ENCODE measurements around the gene SYCP2L. TPM values are rescaled to one million over a fixed set of nuclear protein-coding genes. Genes with fewer than 3 reads are reported as not detected.
"Not testable (repeated sequence)": the region's sequence is repeated elsewhere in the genome, so short reads cannot be mapped to it uniquely, and the experiment has no call there.

Gene SYCP2L
- total RNA-seq, 2 donors from 2014 or later, result 0.11 TPM; not detected in 1

DNA sequence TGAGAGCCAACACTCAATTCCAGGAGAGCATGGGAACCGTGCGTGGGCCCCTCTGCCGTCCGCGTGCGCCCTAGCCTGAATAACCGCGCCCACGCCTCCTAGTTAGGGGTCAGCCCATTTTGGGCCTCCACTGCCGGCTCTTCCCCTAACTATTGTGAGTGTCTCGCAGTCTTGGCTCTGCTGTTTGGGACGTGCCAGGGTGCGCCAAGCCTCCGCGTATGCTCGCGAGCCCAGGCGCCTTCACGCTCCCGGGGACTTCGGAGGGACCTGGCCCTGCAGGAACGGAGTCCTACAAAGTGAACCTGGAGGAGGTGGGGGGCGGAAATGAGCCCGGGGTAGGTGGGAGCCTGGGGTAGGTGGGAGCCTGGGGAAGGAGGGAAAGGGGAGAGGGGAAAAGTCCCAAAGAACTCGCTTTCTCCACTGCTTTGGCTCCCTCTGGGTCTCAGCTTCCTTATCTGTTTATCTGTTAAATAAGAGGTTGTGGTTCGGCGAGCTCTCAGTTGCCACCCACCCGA lies 4.1 kb upstream of the SYCP2L start:
- H3K9me3 ChIP-seq, result no peaks in the 10 kb centered on the region
- no peak overlapping the region for H3K27ac ChIP-seq
- no peak overlapping the region for H3K4me3 ChIP-seq
- H3K4me1 ChIP-seq, result no peaks in the 10 kb centered on the region
- peaks cover 37% of the 10 kb centered on the region for H3K27me3 ChIP-seq
- no peak for DNase-seq
- TF ChIP-seq, protein P1, sequence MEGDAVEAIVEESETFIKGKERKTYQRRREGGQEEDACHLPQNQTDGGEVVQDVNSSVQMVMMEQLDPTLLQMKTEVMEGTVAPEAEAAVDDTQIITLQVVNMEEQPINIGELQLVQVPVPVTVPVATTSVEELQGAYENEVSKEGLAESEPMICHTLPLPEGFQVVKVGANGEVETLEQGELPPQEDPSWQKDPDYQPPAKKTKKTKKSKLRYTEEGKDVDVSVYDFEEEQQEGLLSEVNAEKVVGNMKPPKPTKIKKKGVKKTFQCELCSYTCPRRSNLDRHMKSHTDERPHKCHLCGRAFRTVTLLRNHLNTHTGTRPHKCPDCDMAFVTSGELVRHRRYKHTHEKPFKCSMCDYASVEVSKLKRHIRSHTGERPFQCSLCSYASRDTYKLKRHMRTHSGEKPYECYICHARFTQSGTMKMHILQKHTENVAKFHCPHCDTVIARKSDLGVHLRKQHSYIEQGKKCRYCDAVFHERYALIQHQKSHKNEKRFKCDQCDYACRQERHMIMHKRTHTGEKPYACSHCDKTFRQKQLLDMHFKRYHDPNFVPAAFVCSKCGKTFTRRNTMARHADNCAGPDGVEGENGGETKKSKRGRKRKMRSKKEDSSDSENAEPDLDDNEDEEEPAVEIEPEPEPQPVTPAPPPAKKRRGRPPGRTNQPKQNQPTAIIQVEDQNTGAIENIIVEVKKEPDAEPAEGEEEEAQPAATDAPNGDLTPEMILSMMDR (IDR thresholded peaks at IDR 0.05), result no peak
- intact Hi-C loops (cut with DNase I), result no loop called here
- no peak overlapping the region for H3K9ac ChIP-seq (ENCODE audit: low read depth in 2 of 2, low read length in 2 of 2)
- H3K36me3 ChIP-seq, result no peaks in the 10 kb centered on the region

DNA sequence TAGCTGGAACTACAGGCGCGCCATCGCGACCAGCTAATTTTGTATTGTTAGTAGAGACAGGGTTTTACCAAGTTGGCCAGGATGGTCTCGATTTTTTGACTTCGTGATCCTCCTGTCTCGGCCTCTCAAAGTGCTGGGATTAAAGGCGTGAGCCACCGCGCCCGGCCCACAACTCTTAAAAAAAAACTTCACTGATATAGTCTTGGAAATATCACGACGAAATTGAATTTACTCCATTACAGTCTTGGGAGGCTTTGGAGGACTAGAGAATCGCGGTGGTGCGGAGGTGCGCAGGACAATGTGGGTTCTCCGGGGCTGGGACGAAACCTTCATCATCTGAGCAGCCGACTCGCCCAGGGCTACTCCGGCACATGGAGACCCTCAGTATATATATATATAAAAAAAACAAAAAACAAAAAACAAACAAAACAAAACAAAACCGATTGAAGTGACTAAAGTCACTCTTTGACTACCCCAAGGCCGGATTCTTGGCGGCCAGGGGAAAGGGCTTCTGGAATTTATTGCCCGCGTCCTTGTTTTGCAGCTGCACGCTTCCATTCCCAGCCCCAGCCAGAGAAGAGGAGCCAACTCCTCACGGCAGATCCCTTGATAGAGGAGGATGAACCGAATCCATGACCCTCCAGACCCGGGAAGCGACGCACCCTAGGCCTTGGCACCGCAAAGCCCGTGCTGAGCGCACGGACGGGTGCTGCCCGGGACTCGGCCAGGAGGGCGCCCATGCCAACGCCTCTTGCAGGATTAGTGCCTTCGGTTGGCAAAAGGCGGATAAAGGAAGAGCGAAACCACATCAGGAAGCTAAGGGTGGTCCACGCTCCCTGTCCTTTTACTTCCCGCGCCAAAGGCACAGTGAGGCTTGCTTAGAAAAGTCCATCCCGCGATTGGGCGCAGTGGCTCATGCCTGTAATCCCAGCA lies 3.3 kb upstream of the SYCP2L start:
- Histone ChIP-seq H3K9ac (ENCODE audit: low read depth in 2 of 2, low read length in 2 of 2) (no peak overlapping the region), H3K9me3 (no peaks in the 10 kb centered on the region), H3K36me3 (no peaks in the 10 kb centered on the region), H3K4me3 (no peak overlapping the region), H3K4me1 (no peaks in the 10 kb centered on the region), H3K27ac (no peak overlapping the region), H3K27me3 (peaks cover 37% of the 10 kb centered on the region)
- intact Hi-C loops (cut with DNase I), result no loop called here
- TF ChIP-seq, protein P1 (IDR thresholded peaks at IDR 0.05), result no peak
- DNase-seq, result no peak

DNA sequence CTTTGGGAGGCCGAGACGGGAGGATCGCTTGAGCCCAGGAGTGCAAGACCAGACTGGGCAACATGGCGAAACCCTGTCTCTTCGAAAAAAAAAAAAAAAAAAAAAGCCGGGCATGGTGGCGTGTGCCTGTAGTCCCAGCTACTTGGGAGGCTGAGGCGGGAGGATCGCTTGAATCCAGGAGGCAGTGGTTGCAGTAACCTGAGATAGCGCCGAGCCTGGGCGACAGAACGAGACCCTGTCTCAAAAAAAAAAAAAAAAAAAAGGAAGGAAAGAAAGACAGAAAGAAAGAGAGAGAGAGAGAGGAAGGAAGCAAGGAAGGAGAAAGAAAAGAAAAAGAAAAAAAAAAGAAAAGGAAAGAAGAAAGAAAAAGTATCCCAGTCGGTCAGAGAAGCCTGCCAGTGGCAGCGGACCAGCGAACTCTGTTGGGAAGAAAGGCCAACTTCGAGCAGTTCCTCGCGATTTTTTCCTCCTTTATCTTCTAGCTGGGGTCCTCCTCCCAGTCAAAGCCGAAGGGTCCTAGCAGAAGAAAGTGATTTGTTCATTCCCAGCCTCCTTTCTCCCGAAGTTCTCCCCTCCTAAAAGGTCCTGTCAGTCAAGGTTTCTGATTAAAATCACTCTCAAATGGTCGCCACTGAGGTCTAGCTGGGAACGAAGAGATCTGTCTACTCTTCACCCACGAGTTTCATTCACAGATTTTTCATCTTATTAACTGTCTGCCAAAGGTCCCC lies 2.4 kb upstream of the SYCP2L start:
- Histone ChIP-seq H3K9ac (ENCODE audit: low read depth in 2 of 2, low read length in 2 of 2) (no peak overlapping the region), H3K9me3 (no peaks in the 10 kb centered on the region), H3K27me3 (peaks cover 37% of the 10 kb centered on the region), H3K27ac (no peak overlapping the region), H3K4me1 (no peaks in the 10 kb centered on the region), H3K4me3 (no peak overlapping the region), H3K36me3 (no peaks in the 10 kb centered on the region)
- TF ChIP-seq, protein P1 (IDR thresholded peaks at IDR 0.05), result no peak
- no peak for DNase-seq
- intact Hi-C loops (cut with DNase I), result no loop called here

DNA sequence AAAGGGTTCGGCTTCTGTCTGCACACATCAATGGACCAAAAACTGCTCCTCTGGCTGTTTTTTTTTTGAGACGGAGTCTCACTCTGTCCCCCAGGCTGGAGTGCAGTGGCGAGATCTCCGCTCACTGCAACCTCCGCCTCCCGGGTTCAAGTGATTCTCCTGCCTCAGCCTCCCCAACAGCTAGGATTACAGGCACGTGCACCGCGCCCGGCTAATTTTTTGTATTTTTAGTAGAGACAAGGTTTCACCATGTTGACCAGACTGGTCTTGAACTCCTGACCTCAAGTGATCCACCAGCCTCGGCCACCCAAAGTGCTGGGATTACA lies 524 bp upstream of the SYCP2L start:
- DNase-seq; H3K4me3 ChIP-seq; H3K4me1 ChIP-seq; H3K9ac ChIP-seq (ENCODE audit: low read depth in 2 of 2, low read length in 2 of 2); H3K27ac ChIP-seq; H3K36me3 ChIP-seq; intact Hi-C loops (cut with DNase I); H3K9me3 ChIP-seq: not testable (repeated sequence)
- peaks cover 37% of the 10 kb centered on the region for H3K27me3 ChIP-seq

DNA sequence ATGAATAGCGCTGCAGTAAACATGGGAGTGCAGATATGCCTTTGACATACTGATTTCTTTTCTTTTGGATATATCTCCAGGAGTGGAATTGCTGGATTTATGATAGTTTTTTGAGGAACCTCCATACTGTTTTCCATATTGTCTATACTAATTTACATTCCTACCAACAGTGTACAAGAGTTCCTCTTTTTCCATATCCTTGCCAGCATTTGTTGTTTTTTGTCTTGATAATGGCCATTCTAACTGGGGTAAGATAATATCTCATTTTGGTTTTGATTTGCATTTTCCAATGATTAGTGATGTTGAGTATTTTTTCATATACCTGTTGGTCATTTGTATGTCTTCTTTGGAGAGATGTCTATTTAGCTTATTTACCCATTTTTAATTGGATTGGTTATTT lies 3.3 kb downstream of the SYCP2L start:
- Histone ChIP-seq H3K36me3 (no peaks in the 10 kb centered on the region), H3K9ac (ENCODE audit: low read depth in 2 of 2, low read length in 2 of 2) (no peak overlapping the region), H3K4me1 (no peaks in the 10 kb centered on the region), H3K27me3 (peaks cover 5% of the 10 kb centered on the region), H3K9me3 (no peaks in the 10 kb centered on the region), H3K4me3 (no peak overlapping the region), H3K27ac (no peak overlapping the region)
- TF ChIP-seq, protein P1 (IDR thresholded peaks at IDR 0.05), result no peak
- no peak for DNase-seq
- intact Hi-C loops (cut with DNase I), result no loop called here
